H9 (cell line): Measurements from ENCODE around the gene SLC35F3. TPM values are rescaled to one million over a fixed set of nuclear protein-coding genes. Genes with fewer than 3 reads are reported as not detected.

Experiments
- DNase-seq: peaks from one replicate; pipeline ENCODE4 v3.0.0-alpha.2; 2017
- H2AFZ ChIP-seq: one replicate; pipeline ENCODE4 v1.6.1; 2013; ENCODE audit warnings: mild to moderate bottlenecking, low read length, control low read depth, moderate library complexity
- H2AK5ac ChIP-seq: 2 replicates; pipeline ENCODE4 v1.6.1; 2013; ENCODE audit warnings: low read length, control low read depth, mixed read lengths; ENCODE audit not compliant: insufficient read length
- H2BK120ac ChIP-seq: one replicate; pipeline ENCODE4 v1.6.1; 2013; ENCODE audit warnings: low read depth, mild to moderate bottlenecking, low read length, control low read depth, inconsistent platforms; ENCODE audit not compliant: poor library complexity, severe bottlenecking
- H2BK12ac ChIP-seq: 2 replicates; pipeline ENCODE4 v1.6.1; 2013; ENCODE audit warnings: low read length, control low read depth, mixed read lengths, low read depth; ENCODE audit not compliant: insufficient read length
- H2BK15ac ChIP-seq: 2 replicates; pipeline ENCODE4 v1.6.1; 2013; ENCODE audit warnings: low read depth, low read length, control low read depth
- H2BK20ac ChIP-seq: one replicate; pipeline ENCODE4 v1.6.1; 2013; ENCODE audit warnings: low read depth, mild to moderate bottlenecking, low read length, control low read depth, inconsistent platforms; ENCODE audit not compliant: poor library complexity, severe bottlenecking
- H2BK5ac ChIP-seq: 2 replicates; pipeline ENCODE4 v1.6.1; 2013; ENCODE audit warnings: low read length, control low read depth, mixed read lengths; ENCODE audit not compliant: insufficient read length
- H3K14ac ChIP-seq: 2 replicates; pipeline ENCODE4 v1.6.1; 2013; ENCODE audit warnings: low read length, control low read depth; ENCODE audit not compliant: insufficient read depth
- H3K18ac ChIP-seq: 2 replicates; pipeline ENCODE4 v1.6.1; 2013; ENCODE audit warnings: low read depth, mild to moderate bottlenecking, mixed read lengths, low read length, control low read depth; ENCODE audit not compliant: insufficient read length
- H3K23ac ChIP-seq: 2 replicates; pipeline ENCODE4 v1.6.1; 2013; ENCODE audit warnings: low read length, control low read depth, mixed read lengths, low read depth; ENCODE audit not compliant: insufficient read length
- H3K23me2 ChIP-seq: 2 replicates; pipeline ENCODE4 v1.6.1; 2013; ENCODE audit warnings: low read depth, mild to moderate bottlenecking, mixed read lengths, low read length, control low read depth; ENCODE audit not compliant: insufficient read length, poor library complexity, severe bottlenecking
- H3K27ac ChIP-seq: 2 replicates; pipeline ENCODE4 v1.5.1; 2013; ENCODE audit warnings: low read length, control low read depth, mixed read lengths, low read depth; ENCODE audit not compliant: insufficient read length
- H3K27me3 ChIP-seq: 2 replicates; pipeline ENCODE4 v1.6.1; 2013; ENCODE audit warnings: low read length, control low read depth, inconsistent platforms; ENCODE audit not compliant: insufficient read depth
- H3K4ac ChIP-seq: 2 replicates; pipeline ENCODE4 v1.6.1; 2013; ENCODE audit warnings: low read depth, mild to moderate bottlenecking, control low read depth, inconsistent platforms, low read length, moderate library complexity
- H3K4me1 ChIP-seq: 2 replicates; pipeline ENCODE4 v1.6.1; 2013; ENCODE audit warnings: low read length, control low read depth, inconsistent platforms; ENCODE audit not compliant: insufficient read depth
- H3K4me2 ChIP-seq: 2 replicates; pipeline ENCODE4 v1.6.1; 2013; ENCODE audit warnings: low read length, control low read depth, mixed read lengths; ENCODE audit not compliant: insufficient read length, insufficient read depth
- H3K56ac ChIP-seq: 2 replicates; pipeline ENCODE4 v1.6.1; 2013; ENCODE audit warnings: low read depth, mild to moderate bottlenecking, mixed read lengths, low read length, control low read depth; ENCODE audit not compliant: insufficient read length
- H3K79me1 ChIP-seq: 2 replicates; pipeline ENCODE4 v1.6.1; 2013; ENCODE audit warnings: low read depth, mild to moderate bottlenecking, moderate library complexity, low read length, control low read depth, inconsistent platforms; ENCODE audit not compliant: insufficient read depth, poor library complexity, severe bottlenecking
- H3K79me2 ChIP-seq: 2 replicates; pipeline ENCODE4 v1.6.1; 2013; ENCODE audit warnings: low read length, control low read depth, inconsistent platforms; ENCODE audit not compliant: insufficient read depth
- H3K9ac ChIP-seq: 2 replicates; pipeline ENCODE4 v1.6.1; 2013; ENCODE audit warnings: low read length, control low read depth, mixed read lengths; ENCODE audit not compliant: insufficient read length; ENCODE audit errors: extremely low read depth
- H3K9me3 ChIP-seq: one replicate; pipeline ENCODE4 v1.6.1; 2013; ENCODE audit warnings: low read depth, low read length, inconsistent platforms; ENCODE audit not compliant: control insufficient read depth
- H3T11ph ChIP-seq: one replicate; pipeline ENCODE4 v1.6.1; 2013; ENCODE audit warnings: mild to moderate bottlenecking, low read length, control low read depth, inconsistent platforms
- H4K20me1 ChIP-seq: one replicate; pipeline ENCODE4 v1.6.1; 2013; ENCODE audit not compliant: control insufficient read depth, insufficient read length, insufficient read depth
- H4K5ac ChIP-seq: 2 replicates; pipeline ENCODE4 v1.6.1; 2013; ENCODE audit warnings: low read depth, mild to moderate bottlenecking, mixed read lengths, low read length, control low read depth; ENCODE audit not compliant: insufficient read length
- H4K8ac ChIP-seq: replicated peaks from 2 replicates; pipeline ENCODE4 v1.6.1; 2013; ENCODE audit warnings: low read length, control low read depth, mixed read lengths, low read depth; ENCODE audit not compliant: insufficient read length
- H4K91ac ChIP-seq: 2 replicates; pipeline ENCODE4 v1.6.1; 2013; ENCODE audit warnings: low read depth, mild to moderate bottlenecking, moderate library complexity, mixed read lengths, low read length, control low read depth; ENCODE audit not compliant: insufficient read length
- H3K27ac Mint-ChIP-seq, 3 experiments: 2 replicates in 2 of 3; 3 replicates in 1 of 3; pipeline ENCODE4 v1.8.0; 2020 to 2021; ENCODE audit warnings: mixed read lengths in 3 of 3, mild to moderate bottlenecking in 1 of 3, moderate library complexity in 1 of 3
- H3K27me3 Mint-ChIP-seq: 2 replicates; pipeline ENCODE4 v1.8.0; 2021; ENCODE audit warnings: low read depth, mild to moderate bottlenecking, moderate library complexity, mixed read lengths
- H3K36me3 Mint-ChIP-seq, 3 experiments: 2 replicates in 2 of 3; 3 replicates in 1 of 3; pipeline ENCODE4 v1.8.0; 2020 to 2021; ENCODE audit warnings: low read depth in 3 of 3, mixed read lengths in 3 of 3; ENCODE audit not compliant: insufficient read depth in 1 of 3
- H3K4me1 Mint-ChIP-seq, 2 experiments: 2 replicates each; pipeline ENCODE4 v1.8.0; 2020; ENCODE audit warnings: mixed read lengths in 2 of 2
- H3K4me3 Mint-ChIP-seq, 2 experiments: 2 replicates in 1 of 2; 3 replicates in 1 of 2; pipeline ENCODE4 v1.8.0; 2020 to 2021; ENCODE audit warnings: mild to moderate bottlenecking in 2 of 2, mixed read lengths in 2 of 2, moderate library complexity in 1 of 2
- H3K9me3 Mint-ChIP-seq, 2 experiments: 2 replicates in 1 of 2; 3 replicates in 1 of 2; pipeline ENCODE4 v1.8.0; 2020; ENCODE audit warnings: mild to moderate bottlenecking in 2 of 2, mixed read lengths in 2 of 2, moderate library complexity in 1 of 2
- WGBS: extraction: QIAGEN DNeasy Blood & Tissue Kit; methylation state at CpG from one replicate; pipeline ENCODE4 v1.1.7; 2013; ENCODE audit warnings: missing lambda C conversion rate, low lambda C conversion rate, mixed read lengths; ENCODE audit not compliant: insufficient read length; ENCODE audit errors: extremely low coverage; 5-methylcytosine and 5-hydroxymethylcytosine counted together
- total RNA-seq: library from RNA; stranded (reverse); gene quantifications from 2 replicates; pipeline ENCODE4 v1.2.1, GENCODE V29; 2021
- TF ChIP-seq, protein P1 (sequence below): fragments of 200-600 bp; sonication (generic); conservative IDR thresholded peaks from 3 replicates; pipeline ENCODE4 v1.8.0; 2021; ENCODE audit warnings: antibody characterized with exemption, mild to moderate bottlenecking

SLC35F3 gene
- total RNA-seq, 1 experiment from 2014 or later, result 0.81 TPM

DNA sequence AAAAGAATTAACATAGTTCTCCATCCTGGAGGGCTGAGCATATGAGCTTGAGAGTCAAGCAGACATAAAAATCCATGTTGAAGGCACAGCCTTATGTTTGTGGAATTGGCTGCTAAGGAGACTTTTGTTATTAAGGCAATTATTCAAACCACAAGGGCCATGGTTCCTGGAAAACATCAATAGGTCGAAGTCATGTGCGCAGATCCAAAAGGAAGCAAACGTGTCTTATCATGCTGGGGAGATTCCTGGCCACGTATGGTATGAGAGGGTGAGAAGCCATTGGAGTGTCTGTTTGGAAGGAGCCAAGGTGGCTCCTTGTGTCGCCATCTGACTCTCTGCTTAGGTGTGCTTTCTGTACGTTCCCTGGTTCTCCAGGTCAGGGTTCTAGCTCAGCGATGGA lies 406.9 kb downstream of the SLC35F3 start:
- Histone ChIP-seq H4K20me1 (no peaks in the 10 kb centered on the region), H2AK5ac (no peak overlapping the region), H3K4me2 (no peak overlapping the region), H3K79me1 (no peaks in the 10 kb centered on the region), H3K27me3 (no peaks in the 10 kb centered on the region), H4K5ac (no peak overlapping the region), H2BK20ac (no peak overlapping the region), H2AFZ (no peak overlapping the region), H3K23ac (no peak overlapping the region), H3K79me2 (no peaks in the 10 kb centered on the region), H2BK5ac (no peak overlapping the region), H2BK120ac (no peak overlapping the region), H2BK12ac (no peak overlapping the region), H3K14ac (no peak overlapping the region), H3K9me3 (no peaks in the 10 kb centered on the region), H3T11ph (no peak overlapping the region), H3K27ac (no peak overlapping the region), H3K9ac (no peak overlapping the region), H3K23me2 (no peaks in the 10 kb centered on the region), H3K18ac (no peak overlapping the region), H4K8ac (no peak overlapping the region), H3K56ac (no peak overlapping the region), H3K4me1 (no peaks in the 10 kb centered on the region), H4K91ac (no peak overlapping the region), H3K4ac (no peak overlapping the region), H2BK15ac (no peak overlapping the region)
- no peaks in the 10 kb centered on the region; a peak in 2 of 7 replicates for H3K36me3 Mint-ChIP-seq
- peaks cover 7% of the 10 kb centered on the region for H3K27me3 Mint-ChIP-seq
- no peak overlapping the region for H3K4me3 Mint-ChIP-seq
- H3K4me1 Mint-ChIP-seq, result peaks cover 15 to 17% of the 10 kb centered on the region in 2 experiments
- no peak overlapping the region for H3K27ac Mint-ChIP-seq
- no peak for DNase-seq
- TF ChIP-seq, protein P1, sequence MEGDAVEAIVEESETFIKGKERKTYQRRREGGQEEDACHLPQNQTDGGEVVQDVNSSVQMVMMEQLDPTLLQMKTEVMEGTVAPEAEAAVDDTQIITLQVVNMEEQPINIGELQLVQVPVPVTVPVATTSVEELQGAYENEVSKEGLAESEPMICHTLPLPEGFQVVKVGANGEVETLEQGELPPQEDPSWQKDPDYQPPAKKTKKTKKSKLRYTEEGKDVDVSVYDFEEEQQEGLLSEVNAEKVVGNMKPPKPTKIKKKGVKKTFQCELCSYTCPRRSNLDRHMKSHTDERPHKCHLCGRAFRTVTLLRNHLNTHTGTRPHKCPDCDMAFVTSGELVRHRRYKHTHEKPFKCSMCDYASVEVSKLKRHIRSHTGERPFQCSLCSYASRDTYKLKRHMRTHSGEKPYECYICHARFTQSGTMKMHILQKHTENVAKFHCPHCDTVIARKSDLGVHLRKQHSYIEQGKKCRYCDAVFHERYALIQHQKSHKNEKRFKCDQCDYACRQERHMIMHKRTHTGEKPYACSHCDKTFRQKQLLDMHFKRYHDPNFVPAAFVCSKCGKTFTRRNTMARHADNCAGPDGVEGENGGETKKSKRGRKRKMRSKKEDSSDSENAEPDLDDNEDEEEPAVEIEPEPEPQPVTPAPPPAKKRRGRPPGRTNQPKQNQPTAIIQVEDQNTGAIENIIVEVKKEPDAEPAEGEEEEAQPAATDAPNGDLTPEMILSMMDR, result no peak
- WGBS, result no CpG with 5 or more reads among the region's 7 CpGs
- no peaks in the 10 kb centered on the region for H3K9me3 Mint-ChIP-seq
